Stimulated activated CD8-positive, alpha-beta memory T cell treated with anti-CD3 and anti-CD28 coated beads, Interleukin-4, amount 100 ng/mL, for 24 hours (primary cell): Measurements from ENCODE around the gene TFPI.

Experiments used
- DNase-seq: peaks from one replicate; pipeline ENCODE4 v3.0.0-alpha.2; 2020; ENCODE audit warnings: low read depth

TFPI gene

GRCh38 chr2:187503700-187504099 lies 50.5 kb downstream of the TFPI start:
- no peak for DNase-seq

GRCh38 chr2:187502467-187502866 lies 51.8 kb downstream of the TFPI start:
- DNase-seq, result no peak

- no peak for DNase-seq
These were observed 53.5 kb downstream of the TFPI start for GRCh38 chr2:187500585-187501359.

- DNase-seq, result peak; percentile 9
These were observed 54.2 kb downstream of the TFPI start for GRCh38 chr2:187499941-187500532.

GRCh38 chr2:187497858-187498463 lies 56.3 kb downstream of the TFPI start:
- DNase-seq, result no peak

GRCh38 chr2:187497140-187497539 lies 57.1 kb downstream of the TFPI start:
- DNase-seq, result no peak

- no peak for DNase-seq
These were observed 58.9 kb downstream of the TFPI start for GRCh38 chr2:187495324-187495723.

GRCh38 chr2:187493877-187494568 lies 60.2 kb downstream of the TFPI start:
- no peak for DNase-seq

GRCh38 chr2:187493180-187493579 lies 61.1 kb downstream of the TFPI start:
- DNase-seq, result no peak

GRCh38 chr2:187486241-187486640 lies 68.0 kb downstream of the TFPI start:
- no peak for DNase-seq

- no peak for DNase-seq
These were observed 68.7 kb downstream of the TFPI start for GRCh38 chr2:187485523-187485922.

- no peak for DNase-seq
These were observed 70.7 kb downstream of the TFPI start for GRCh38 chr2:187483537-187483936.

GRCh38 chr2:187482796-187483195 lies 71.4 kb downstream of the TFPI start:
- DNase-seq, result no peak

- no peak for DNase-seq
These were observed 72.7 kb downstream of the TFPI start for GRCh38 chr2:187481543-187481942.

- DNase-seq, result no peak
These were observed 75.5 kb downstream of the TFPI start for GRCh38 chr2:187478719-187479118.

- DNase-seq, result no peak
These were observed 77.2 kb downstream of the TFPI start for GRCh38 chr2:187477051-187477450.

- no peak for DNase-seq
These were observed 78.6 kb downstream of the TFPI start for GRCh38 chr2:187475499-187476248.

- DNase-seq, result no peak
These were observed 83.5 kb downstream of the TFPI start for GRCh38 chr2:187470698-187471097.

- no peak for DNase-seq
These were observed 84.7 kb downstream of the TFPI start for GRCh38 chr2:187469538-187469937.

- DNase-seq, result no peak
These were observed 86.0 kb downstream of the TFPI start for GRCh38 chr2:187468262-187468661.

- no peak for DNase-seq
These were observed 88.0 kb downstream of the TFPI start for GRCh38 chr2:187466129-187466792.

GRCh38 chr2:187462839-187463238 lies 91.4 kb downstream of the TFPI start:
- DNase-seq, result no peak
